Measurements from ENCODE around the gene MEGF11.

The MEGF11 gene

GRCh38 chr15:65851981-65852380 is 401.6 kb downstream of the MEGF11 start:
- no peaks in the 10 kb centered on the region for H3K79me2 ChIP-seq (ENCODE audit: insufficient read depth, low read length)
- no peaks in the 10 kb centered on the region for H3K9me3 ChIP-seq (ENCODE audit: insufficient read depth, low read depth, low read length)
- H4K20me1 ChIP-seq (ENCODE audit: insufficient read depth, low read length, poor library complexity, severe bottlenecking), result no peaks in the 10 kb centered on the region
- no peak overlapping the region for H3K4me2 ChIP-seq (ENCODE audit: low read depth, low read length, poor library complexity, severe bottlenecking)
- no peak for TF ChIP-seq CTCF (conservative IDR thresholded peaks at IDR 0.05; ENCODE audit: low read length)
- TF ChIP-seq EZH2phosphoT487 (IDR thresholded peaks at IDR 0.05; ENCODE audit: borderline replicate concordance), result no peak
- H3K4me1 ChIP-seq (ENCODE audit: insufficient read depth, low read length, poor library complexity, severe bottlenecking), result no peaks in the 10 kb centered on the region
- H3K4me3 ChIP-seq (ENCODE audit: low read length, poor library complexity, severe bottlenecking), result no peak overlapping the region
- no peaks in the 10 kb centered on the region for H3K9me2 ChIP-seq (replicated peaks; ENCODE audit: low read depth, low read length)
- H3F3A ChIP-seq (ENCODE audit: low read depth), result no peaks in the 10 kb centered on the region
- no peak overlapping the region for H2AFZ ChIP-seq (ENCODE audit: low read length)
- no peaks in the 10 kb centered on the region for H3K36me3 ChIP-seq (ENCODE audit: insufficient read depth, low read length)
- no peak overlapping the region for H3K9ac ChIP-seq (ENCODE audit: low read depth, low read length, poor library complexity, severe bottlenecking)
- no peaks in the 10 kb centered on the region for H3K27me3 ChIP-seq (ENCODE audit: insufficient read depth, low read length, poor library complexity, severe bottlenecking)

GRCh38 chr15:65847989-65848388 is 405.6 kb downstream of the MEGF11 start:
- Histone ChIP-seq H3F3A (ENCODE audit: low read depth) (no peaks in the 10 kb centered on the region), H3K4me2 (ENCODE audit: low read depth, low read length, poor library complexity, severe bottlenecking) (no peak overlapping the region), H3K4me3 (ENCODE audit: low read length, poor library complexity, severe bottlenecking) (no peak overlapping the region), H3K9ac (ENCODE audit: low read depth, low read length, poor library complexity, severe bottlenecking) (no peak overlapping the region), H3K27me3 (ENCODE audit: insufficient read depth, low read length, poor library complexity, severe bottlenecking) (no peaks in the 10 kb centered on the region), H3K9me3 (ENCODE audit: insufficient read depth, low read depth, low read length) (no peaks in the 10 kb centered on the region), H3K4me1 (ENCODE audit: insufficient read depth, low read length, poor library complexity, severe bottlenecking) (no peaks in the 10 kb centered on the region), H3K36me3 (ENCODE audit: insufficient read depth, low read length) (no peaks in the 10 kb centered on the region), H3K9me2 (replicated peaks; ENCODE audit: low read depth, low read length) (no peaks in the 10 kb centered on the region), H2AFZ (ENCODE audit: low read length) (peak overlapping the region; percentile 21; the same call in 1 of the 2 replicates), H4K20me1 (ENCODE audit: insufficient read depth, low read length, poor library complexity, severe bottlenecking) (no peaks in the 10 kb centered on the region), H3K79me2 (ENCODE audit: insufficient read depth, low read length) (no peaks in the 10 kb centered on the region)
- TF ChIP-seq EZH2phosphoT487 (IDR thresholded peaks at IDR 0.05; ENCODE audit: borderline replicate concordance), result no peak
- no peak for TF ChIP-seq CTCF (conservative IDR thresholded peaks at IDR 0.05; ENCODE audit: low read length)

- Histone ChIP-seq H3K27me3 (ENCODE audit: insufficient read depth, low read length, poor library complexity, severe bottlenecking) (no peaks in the 10 kb centered on the region), H3K4me3 (ENCODE audit: low read length, poor library complexity, severe bottlenecking) (no peak overlapping the region), H3F3A (ENCODE audit: low read depth) (no peaks in the 10 kb centered on the region), H3K4me1 (ENCODE audit: insufficient read depth, low read length, poor library complexity, severe bottlenecking) (no peaks in the 10 kb centered on the region), H3K4me2 (ENCODE audit: low read depth, low read length, poor library complexity, severe bottlenecking) (no peak overlapping the region), H3K9me3 (ENCODE audit: insufficient read depth, low read depth, low read length) (no peaks in the 10 kb centered on the region), H4K20me1 (ENCODE audit: insufficient read depth, low read length, poor library complexity, severe bottlenecking) (no peaks in the 10 kb centered on the region), H3K9me2 (replicated peaks; ENCODE audit: low read depth, low read length) (no peaks in the 10 kb centered on the region), H3K36me3 (ENCODE audit: insufficient read depth, low read length) (no peaks in the 10 kb centered on the region), H3K79me2 (ENCODE audit: insufficient read depth, low read length) (no peaks in the 10 kb centered on the region), H2AFZ (ENCODE audit: low read length) (no peak overlapping the region), H3K9ac (ENCODE audit: low read depth, low read length, poor library complexity, severe bottlenecking) (no peak overlapping the region)
- TF ChIP-seq CTCF (conservative IDR thresholded peaks at IDR 0.05; ENCODE audit: low read length) (no peak), EZH2phosphoT487 (IDR thresholded peaks at IDR 0.05; ENCODE audit: borderline replicate concordance) (no peak)
These were observed 407.6 kb downstream of the MEGF11 start for GRCh38 chr15:65845826-65846519.
